OCI-LY7 (cell line): ENCODE data around the gene MAGIX. TPM values are rescaled to one million over a fixed set of nuclear protein-coding genes. Genes with fewer than 3 reads are reported as not detected.
"Not testable (repeated sequence)": the region's sequence is repeated elsewhere in the genome, so short reads cannot be mapped to it uniquely, and the experiment has no call there.

ENCODE experiments used
- BruUV-seq: library from RNA; stranded (reverse); fragments of 400-500 nt; replicated peaks from 2 replicates; lab custom pipeline; 2021; lab: Mats Ljungman, UMichigan
- CTCF ChIA-PET: fragments of 300-600 bp; sonication (Branson Sonifier 250); formaldehyde crosslinking; loops from one replicate; lab custom pipeline; 2022; ENCODE audit warnings: antibody characterized with exemption; ENCODE audit not compliant: unreplicated experiment; lab: Charles Lee
- POLR2A ChIA-PET: fragments of 300-600 bp; sonication (Branson Sonifier 250); formaldehyde crosslinking; loops from one replicate; lab custom pipeline; 2022; ENCODE audit warnings: antibody characterized with exemption; lab: Charles Lee
- DNase-seq: peaks from one replicate; pipeline ENCODE4 v3.0.0-alpha.2; 2015; ENCODE audit warnings: low spot score
- H2AFZ ChIP-seq: fragments of 200-600 bp; sonication (generic), shearing (Covaris generic); 2 replicates; pipeline ENCODE4 v1.6.1; 2014; ENCODE audit warnings: mild to moderate bottlenecking, antibody characterized with exemption, low read length, moderate library complexity
- H3K27ac ChIP-seq: fragments of 200-600 bp; sonication (generic); 2 replicates; pipeline ENCODE4 v1.5.1; 2014; ENCODE audit warnings: mixed run types, low read depth, mild to moderate bottlenecking, moderate library complexity, low read length, inconsistent platforms; ENCODE audit not compliant: poor library complexity, severe bottlenecking
- H3K36me3 ChIP-seq: fragments of 200-600 bp; sonication (generic); 2 replicates; pipeline ENCODE4 v1.6.1; 2014; ENCODE audit warnings: mild to moderate bottlenecking, antibody characterized with exemption, low read length, moderate library complexity, mixed read lengths; ENCODE audit not compliant: insufficient read depth
- H3K4me1 ChIP-seq: fragments of 200-600 bp; sonication (generic); 2 replicates; pipeline ENCODE4 v1.5.1; 2014; ENCODE audit warnings: mild to moderate bottlenecking, low read length; ENCODE audit not compliant: insufficient read depth, poor library complexity, severe bottlenecking
- H3K4me2 ChIP-seq: fragments of 200-600 bp; sonication (generic); 2 replicates; pipeline ENCODE4 v1.6.1; 2014; ENCODE audit warnings: mild to moderate bottlenecking, low read length
- H3K4me3 ChIP-seq: fragments of 200-600 bp; sonication (generic); 2 replicates; pipeline ENCODE4 v1.5.1; 2014; ENCODE audit warnings: mild to moderate bottlenecking, low read depth, low read length; ENCODE audit not compliant: poor library complexity, severe bottlenecking
- H3K79me2 ChIP-seq: fragments of 200-600 bp; sonication (generic); 2 replicates; pipeline ENCODE4 v1.6.1; 2016; ENCODE audit warnings: low read depth, mild to moderate bottlenecking, low read length, moderate library complexity, mixed read lengths; ENCODE audit not compliant: insufficient read depth
- H3K9me2 ChIP-seq: fragments of 200-600 bp; sonication (generic); 2 replicates; pipeline ENCODE4 v1.6.1; 2016; ENCODE audit warnings: mild to moderate bottlenecking, low read length, mixed read lengths; ENCODE audit not compliant: insufficient read depth
- H3K9me3 ChIP-seq: fragments of 200-600 bp; sonication (generic); 2 replicates; pipeline ENCODE4 v1.6.1; 2014; ENCODE audit warnings: mild to moderate bottlenecking, mixed run types, low read length, mixed read lengths
- H4K20me1 ChIP-seq: fragments of 200-600 bp; sonication (generic); 2 replicates; pipeline ENCODE4 v1.6.1; 2014; ENCODE audit warnings: mild to moderate bottlenecking, antibody characterized with exemption, low read length, moderate library complexity, mixed read lengths; ENCODE audit not compliant: insufficient read depth
- EZH2phosphoT487 ChIP-seq: fragments of 200-600 bp; sonication (generic); IDR thresholded peaks from 2 replicates; pipeline ENCODE4 v1.6.1; 2018; ENCODE audit warnings: low read depth, borderline replicate concordance, mild to moderate bottlenecking, mixed run types, antibody characterized with exemption, low read length, moderate library complexity, mixed read lengths
- intact Hi-C: fragments of 100-400 bp; cut with micrococcal nuclease; formaldehyde crosslinking; loops from one replicate; pipeline ENCODE4 v1.10.0; 2022; ENCODE audit not compliant: unreplicated experiment
- total RNA-seq, 2 experiments: library from RNA; depleted of rRNA in 1 of 2; stranded (reverse); fragments of >200 nt in 1 of 2; shearing (Covaris generic) in 1 of 2; gene quantifications; 2 replicates each; pipeline ENCODE4 v1.2.3, GENCODE V29; 2014 to 2022
- TF ChIP-seq, protein P1 (sequence below): fragments of 200-600 bp; sonication (generic); conservative IDR thresholded peaks from 2 replicates; pipeline ENCODE4 v1.5.1; 2014; ENCODE audit warnings: mild to moderate bottlenecking, antibody characterized with exemption, low read length, moderate library complexity, mixed read lengths

MAGIX gene
- total RNA-seq, 2 experiments from 2014 or later: 0.85 to 1.7 TPM

GRCh38 chrX:49129427-49129826, 33.1 kb upstream of the MAGIX start:
- ChIA-PET POLR2A (no interaction called here), CTCF (no interaction called here)
- Histone ChIP-seq H3K36me3 (no peaks in the 10 kb centered on the region), H3K4me1 (no peaks in the 10 kb centered on the region), H2AFZ (no peak overlapping the region), H3K9me2 (no peaks in the 10 kb centered on the region), H3K79me2 (no peaks in the 10 kb centered on the region), H3K27ac (no peak overlapping the region), H3K9me3 (no peaks in the 10 kb centered on the region), H3K4me2 (no peak overlapping the region), H3K4me3 (no peak overlapping the region), H4K20me1 (no peaks in the 10 kb centered on the region)
- no peak for DNase-seq
- intact Hi-C loops: loop anchor here (10.0 kb wide), 1 partner anchor 135 kb away; the partner anchor contains the start of genes FOXP3 and PPP1R3F
- TF ChIP-seq, protein P1, sequence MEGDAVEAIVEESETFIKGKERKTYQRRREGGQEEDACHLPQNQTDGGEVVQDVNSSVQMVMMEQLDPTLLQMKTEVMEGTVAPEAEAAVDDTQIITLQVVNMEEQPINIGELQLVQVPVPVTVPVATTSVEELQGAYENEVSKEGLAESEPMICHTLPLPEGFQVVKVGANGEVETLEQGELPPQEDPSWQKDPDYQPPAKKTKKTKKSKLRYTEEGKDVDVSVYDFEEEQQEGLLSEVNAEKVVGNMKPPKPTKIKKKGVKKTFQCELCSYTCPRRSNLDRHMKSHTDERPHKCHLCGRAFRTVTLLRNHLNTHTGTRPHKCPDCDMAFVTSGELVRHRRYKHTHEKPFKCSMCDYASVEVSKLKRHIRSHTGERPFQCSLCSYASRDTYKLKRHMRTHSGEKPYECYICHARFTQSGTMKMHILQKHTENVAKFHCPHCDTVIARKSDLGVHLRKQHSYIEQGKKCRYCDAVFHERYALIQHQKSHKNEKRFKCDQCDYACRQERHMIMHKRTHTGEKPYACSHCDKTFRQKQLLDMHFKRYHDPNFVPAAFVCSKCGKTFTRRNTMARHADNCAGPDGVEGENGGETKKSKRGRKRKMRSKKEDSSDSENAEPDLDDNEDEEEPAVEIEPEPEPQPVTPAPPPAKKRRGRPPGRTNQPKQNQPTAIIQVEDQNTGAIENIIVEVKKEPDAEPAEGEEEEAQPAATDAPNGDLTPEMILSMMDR: no peak
- TF ChIP-seq EZH2phosphoT487: no peak
- no TSS peak for BruUV-seq

DNA sequence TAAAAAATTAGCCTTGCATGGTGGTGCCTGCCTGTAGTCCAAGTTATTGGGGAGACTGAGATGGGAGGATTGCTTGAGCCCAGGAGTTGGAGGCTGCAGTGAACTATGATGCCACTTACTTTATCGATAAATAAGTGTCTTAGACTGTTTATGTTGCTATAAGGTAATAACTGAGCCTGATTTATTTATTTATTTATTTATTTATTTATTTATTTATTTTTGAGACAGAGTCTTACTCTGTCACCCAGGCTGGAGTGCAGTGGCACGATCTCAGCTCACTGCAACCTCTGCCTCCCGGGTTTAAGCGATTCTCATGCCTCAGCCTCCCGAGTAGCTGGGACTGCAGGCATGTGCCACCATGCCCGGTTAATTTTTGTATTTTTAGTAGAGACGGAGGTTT, 30.3 kb upstream of the MAGIX start:
- H2AFZ ChIP-seq, H3K9me2 ChIP-seq, intact Hi-C loops, H3K4me2 ChIP-seq, H3K79me2 ChIP-seq, H3K4me1 ChIP-seq, CTCF ChIA-PET, H3K27ac ChIP-seq, H4K20me1 ChIP-seq, H3K9me3 ChIP-seq, DNase-seq, H3K4me3 ChIP-seq, H3K36me3 ChIP-seq, BruUV-seq: not testable (repeated sequence)
- POLR2A ChIA-PET: interaction anchor here (0.6 kb wide), 1 partner anchor 498 kb away, joined by 4 read pairs; no protein-coding TSS in a partner anchor

GRCh38 chrX:49133759-49134158, 28.8 kb upstream of the MAGIX start:
- Histone ChIP-seq H3K4me3 (no peak overlapping the region), H3K4me2 (no peak overlapping the region), H3K9me3 (no peaks in the 10 kb centered on the region), H3K27ac (no peak overlapping the region), H3K9me2 (no peaks in the 10 kb centered on the region), H3K4me1 (no peaks in the 10 kb centered on the region), H3K36me3 (no peaks in the 10 kb centered on the region), H3K79me2 (no peaks in the 10 kb centered on the region), H4K20me1 (no peaks in the 10 kb centered on the region), H2AFZ (no peak overlapping the region)
- POLR2A ChIA-PET: no interaction called here
- intact Hi-C loops: no loop called here
- BruUV-seq: no TSS peak
- CTCF ChIA-PET: no interaction called here
- TF ChIP-seq, protein P1: no peak
- DNase-seq: no peak
